ENCODE results near the gene CDKN1A. TPM values are rescaled to one million over a fixed set of nuclear protein-coding genes. Genes with fewer than 3 reads are reported as not detected.

Gene CDKN1A
- total RNA-seq, 1 experiment from 2014 or later = 75.1 TPM

GRCh38 chr6:36677059-36677749 is 1.3 kb upstream of the CDKN1A start (continued):
- TF ChIP-seq CDX4 (CRISPR knock-in tag; IDR thresholded peaks at IDR 0.05; ENCODE audit: borderline replicate concordance) (no peak), HMGXB4 (CRISPR knock-in tag; IDR thresholded peaks at IDR 0.05) (no peak), ERG (CRISPR knock-in tag; IDR thresholded peaks at IDR 0.05) (no peak), ZBTB43 (CRISPR knock-in tag; IDR thresholded peaks at IDR 0.05) (no peak)

- TF ChIP-seq GABPB1 (CRISPR knock-in tag; IDR thresholded peaks at IDR 0.05) (peak; percentile 63), ZNF425 (CRISPR knock-in tag; conservative IDR thresholded peaks at IDR 0.05) (no peak)
- POLR2A ChIA-PET = interaction anchor here (0.6 to 1.3 kb wide), 6 partner anchors 8 to 355 kb away, joined by 3 to 12 read pairs (median 3); no protein-coding TSS in a partner anchor
- CTCF ChIA-PET = interaction anchor here (0.9 to 1.9 kb wide), 12 partner anchors 11 to 337 kb away, joined by 3 to 20 read pairs (median 4); no protein-coding TSS in a partner anchor
- Mint-ChIP-seq H3K9me3 (no peaks in the 10 kb centered on the region), H3K36me3 (no peaks in the 10 kb centered on the region; the same call in 1 of the 2 replicates), H3K27ac (peak overlapping the region; percentile 81), H3K27me3 (ENCODE audit: low read depth) (peaks cover 35% of the 10 kb centered on the region), H3K4me3 (peak overlapping the region; percentile 92), H3K4me1 (peaks cover 48% of the 10 kb centered on the region)
- peak; percentile 3 for ATAC-seq
- DNase-seq (ENCODE audit: low spot score) = no peak
These were observed 594 bp upstream of the CDKN1A start for GRCh38 chr6:36677753-36678487.

GRCh38 chr6:36679043-36679833 is 724 bp downstream of the CDKN1A start:
- DNase-seq (ENCODE audit: low spot score) (peak; percentile 44), ATAC-seq (peak; percentile 6)
- Mint-ChIP-seq H3K9me3 (no peaks in the 10 kb centered on the region), H3K4me3 (peak overlapping the region; percentile 92), H3K36me3 (peaks cover 9% of the 10 kb centered on the region), H3K27ac (no peak overlapping the region), H3K27me3 (ENCODE audit: low read depth) (peaks cover 35% of the 10 kb centered on the region), H3K4me1 (peaks cover 52% of the 10 kb centered on the region)
- ChIA-PET POLR2A (interaction anchor here (0.8 to 1.3 kb wide), 4 partner anchors 10 to 73 kb away, joined by 3 to 12 read pairs (median 4); no protein-coding TSS in a partner anchor), CTCF (interaction anchor here (0.6 to 1.9 kb wide), 18 partner anchors 10 to 664 kb away, joined by 3 to 20 read pairs (median 3); no protein-coding TSS in a partner anchor)
- TF ChIP-seq ZNF281 (CRISPR knock-in tag; IDR thresholded peaks at IDR 0.05) (no peak), ATF2 (CRISPR knock-in tag; IDR thresholded peaks at IDR 0.05; ENCODE audit: borderline replicate concordance, low read depth) (no peak), ZNF425 (CRISPR knock-in tag; conservative IDR thresholded peaks at IDR 0.05) (no peak), HMGXB4 (CRISPR knock-in tag; IDR thresholded peaks at IDR 0.05) (0 out of 2 replicates have a peak, but pooled peaks have one; percentile 55), PRRX2 (CRISPR knock-in tag; IDR thresholded peaks at IDR 0.05) (no peak), CREB1 (CRISPR knock-in tag; IDR thresholded peaks at IDR 0.05) (no peak)

Measured in WTC11 (cell line).